HepG2 (cell line): ENCODE data around the gene DBNDD2. TPM values are rescaled to one million over a fixed set of nuclear protein-coding genes. Genes with fewer than 3 reads are reported as not detected.
A peak's percentile ranks its signal among the peaks of the same experiment; 100 is the strongest.

Experiments used
- CAMTA2 ChIP-seq: sonication (generic); formaldehyde crosslinking; IDR thresholded peaks from 2 replicates; pipeline ENCODE4 v1.4.0; 2020; ENCODE audit warnings: mild to moderate bottlenecking, missing genetic modification reagents, borderline replicate concordance
- CBX5 ChIP-seq: sonication (generic); formaldehyde crosslinking; IDR thresholded peaks from 2 replicates; pipeline ENCODE4 v1.4.0; 2020; ENCODE audit warnings: missing genetic modification reagents, borderline replicate concordance
- CCDC6 ChIP-seq: sonication (generic); formaldehyde crosslinking; IDR thresholded peaks from 2 replicates; pipeline ENCODE4 v1.8.1; 2022; ENCODE audit warnings: mild to moderate bottlenecking, missing genetic modification reagents, moderate library complexity
- FOSL2 ChIP-seq: sonication (generic); formaldehyde crosslinking; IDR thresholded peaks from 2 replicates; pipeline ENCODE4 v1.4.0; 2020; ENCODE audit warnings: missing genetic modification reagents
- MLLT10 ChIP-seq: sonication (generic); formaldehyde crosslinking; IDR thresholded peaks from 2 replicates; pipeline ENCODE4 v1.4.0; 2020; ENCODE audit warnings: missing genetic modification reagents
- NR1H2 ChIP-seq: sonication (generic); formaldehyde crosslinking; IDR thresholded peaks from 2 replicates; pipeline ENCODE4 v1.8.1; 2022; ENCODE audit warnings: low read depth, missing genetic modification reagents, borderline replicate concordance
- PAWR ChIP-seq: sonication (generic); formaldehyde crosslinking; IDR thresholded peaks from 2 replicates; pipeline ENCODE4 v1.4.0; 2020; ENCODE audit warnings: missing genetic modification reagents, mild to moderate bottlenecking, borderline replicate concordance
- TFAP4 ChIP-seq: sonication (generic); IDR thresholded peaks from 2 replicates; pipeline ENCODE4 v1.6.1; 2016; ENCODE audit warnings: low read depth, borderline replicate concordance
- ZNF224 ChIP-seq: sonication (generic); formaldehyde crosslinking; IDR thresholded peaks from 2 replicates; pipeline ENCODE4 v1.5.0; 2020; ENCODE audit warnings: mild to moderate bottlenecking, missing genetic modification reagents
- ZNF281 ChIP-seq: sonication (generic); formaldehyde crosslinking; IDR thresholded peaks from 2 replicates; pipeline ENCODE4 v1.4.0; 2020; ENCODE audit warnings: missing genetic modification reagents, borderline replicate concordance
- ZNF770 ChIP-seq: sonication (generic); formaldehyde crosslinking; IDR thresholded peaks from 2 replicates; pipeline ENCODE4 v1.5.0; 2020; ENCODE audit warnings: mild to moderate bottlenecking, missing genetic modification reagents
- polyA plus RNA-seq, 8 experiments: library from polyadenylated mRNA; depleted of rRNA in 3 of 8; stranded (reverse) in 7 of 8; unstranded in 1 of 8; fragments of >200 nt; fragmentation: Illumina TruSeq in 4 of 8; extraction: Trizol in 4 of 8; gene quantifications; 2 replicates each; pipeline versions ENCODE4 v1.2.1 to v1.2.3, GENCODE V29; 2011 to 2016; ENCODE audit warnings: low read depth in 4 of 8, missing spikeins in 1 of 8, mixed read lengths in 1 of 8; ENCODE audit not compliant: insufficient read depth in 1 of 8
- total RNA-seq, 5 experiments: library from RNA; depleted of rRNA; stranded (reverse); fragments of >200 nt; fragmentation: Illumina TruSeq; extraction: Trizol; gene quantifications; 2 replicates each; pipeline ENCODE4 v1.2.3, GENCODE V29; 2016; ENCODE audit warnings: low read depth in 1 of 5
- TF ChIP-seq, protein P1 (sequence below): sonication (generic); formaldehyde crosslinking; IDR thresholded peaks from 2 replicates; pipeline ENCODE4 v1.4.0; 2020; ENCODE audit warnings: mild to moderate bottlenecking, low read depth, missing genetic modification reagents

The DBNDD2 gene
- total and polyA plus RNA-seq, 2 of the 13 experiments (the other 11 are each of a cell fraction or from before 2014, with no cell fraction given), result 16.7 to 47.6 TPM

- TF ChIP-seq ZNF281, result peak; percentile 66; the same call in 1 of the 2 replicates
- TF ChIP-seq CBX5 (CRISPR knock-in tag), result no peak; the same call in 1 of the 2 replicates
- TF ChIP-seq NR1H2 (CRISPR knock-in tag), result no peak
- TF ChIP-seq CCDC6 (CRISPR knock-in tag), result 0 out of 2 replicates have a peak, but pooled peaks have one; percentile 3
- TF ChIP-seq ZNF224 (CRISPR knock-in tag), result peak; percentile 91; the same call in 1 of the 2 replicates
- peak; percentile 73 for TF ChIP-seq FOSL2 (CRISPR knock-in tag)
- peak; percentile 69; the same call in 1 of the 2 replicates for TF ChIP-seq CAMTA2
- TF ChIP-seq, protein P1, sequence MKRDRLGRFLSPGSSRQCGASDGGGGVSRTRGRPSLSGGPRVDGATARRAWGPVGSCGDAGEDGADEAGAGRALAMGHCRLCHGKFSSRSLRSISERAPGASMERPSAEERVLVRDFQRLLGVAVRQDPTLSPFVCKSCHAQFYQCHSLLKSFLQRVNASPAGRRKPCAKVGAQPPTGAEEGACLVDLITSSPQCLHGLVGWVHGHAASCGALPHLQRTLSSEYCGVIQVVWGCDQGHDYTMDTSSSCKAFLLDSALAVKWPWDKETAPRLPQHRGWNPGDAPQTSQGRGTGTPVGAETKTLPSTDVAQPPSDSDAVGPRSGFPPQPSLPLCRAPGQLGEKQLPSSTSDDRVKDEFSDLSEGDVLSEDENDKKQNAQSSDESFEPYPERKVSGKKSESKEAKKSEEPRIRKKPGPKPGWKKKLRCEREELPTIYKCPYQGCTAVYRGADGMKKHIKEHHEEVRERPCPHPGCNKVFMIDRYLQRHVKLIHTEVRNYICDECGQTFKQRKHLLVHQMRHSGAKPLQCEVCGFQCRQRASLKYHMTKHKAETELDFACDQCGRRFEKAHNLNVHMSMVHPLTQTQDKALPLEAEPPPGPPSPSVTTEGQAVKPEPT (CRISPR knock-in tag), result peak; percentile 97; the same call in 1 of the 2 replicates
- peak; percentile 99; the same call in 1 of the 2 replicates for TF ChIP-seq PAWR (CRISPR knock-in tag)
- TF ChIP-seq MLLT10 (CRISPR knock-in tag), result no peak
- no peak; the same call in 1 of the 2 replicates for TF ChIP-seq TFAP4
- peak; percentile 42 for TF ChIP-seq ZNF770
Measured at GRCh38 chr20:45362804-45363610, 45.1 kb upstream of the DBNDD2 start, which contains the start of gene SYS1 (continued).
